DMS53 treated with DMSO at 0.1 percent for 48 hours (cell line): ENCODE results near the gene TPPP.
"Not testable (repeated sequence)": the region's sequence is repeated elsewhere in the genome, so short reads cannot be mapped to it uniquely, and the experiment has no call there.

Experiments used
- DNase-seq: peaks from one replicate; lab custom pipeline; 2025; ENCODE audit not compliant: unreplicated experiment; lab: John Stamatoyannopoulos, UW

Gene TPPP

GRCh38 chr5:695475-695874, 2.3 kb upstream of the TPPP start:
- DNase-seq = not testable (repeated sequence)

- DNase-seq = peak; percentile 14
Measured at GRCh38 chr5:694042-694431, 885 bp upstream of the TPPP start.

GRCh38 chr5:692529-693041, 567 bp downstream of the TPPP start:
- peak; percentile 25 for DNase-seq

- DNase-seq = no peak
Measured at GRCh38 chr5:691817-692528, 1.2 kb downstream of the TPPP start.

GRCh38 chr5:691049-691448, 2.1 kb downstream of the TPPP start:
- not testable (repeated sequence) for DNase-seq

GRCh38 chr5:690293-690692, 2.9 kb downstream of the TPPP start:
- DNase-seq = not testable (repeated sequence)

GRCh38 chr5:688348-689010, 4.7 kb downstream of the TPPP start:
- not testable (repeated sequence) for DNase-seq

- not testable (repeated sequence) for DNase-seq
Measured at GRCh38 chr5:686936-687335, 6.2 kb downstream of the TPPP start.

- not testable (repeated sequence) for DNase-seq
Measured at GRCh38 chr5:686172-686523, 7.0 kb downstream of the TPPP start.

- no peak for DNase-seq
Measured at GRCh38 chr5:685262-686171, 7.6 kb downstream of the TPPP start.

- DNase-seq = no peak
Measured at GRCh38 chr5:684751-685216, 8.4 kb downstream of the TPPP start.

GRCh38 chr5:683551-684481, 9.3 kb downstream of the TPPP start:
- no peak for DNase-seq

GRCh38 chr5:682651-683358, 10.3 kb downstream of the TPPP start:
- not testable (repeated sequence) for DNase-seq

- not testable (repeated sequence) for DNase-seq
Measured at GRCh38 chr5:682216-682615, 10.9 kb downstream of the TPPP start.

GRCh38 chr5:681317-682191, 11.6 kb downstream of the TPPP start:
- DNase-seq = not testable (repeated sequence)

GRCh38 chr5:680836-681235, 12.3 kb downstream of the TPPP start:
- not testable (repeated sequence) for DNase-seq

- not testable (repeated sequence) for DNase-seq
Measured at GRCh38 chr5:680118-680795, 12.9 kb downstream of the TPPP start.
